Measurements from ENCODE around the gene HOXD3.

Gene HOXD3

GRCh38 chr2:176115883-176116813 lies 41.0 kb upstream of the HOXD3 start, which contains the start of gene HOXD10:
Gene HOXD10 (plus strand): TSS chr2:176116778. CDS start chr2:176116834, 56 bp downstream.
- DNase-seq (ENCODE audit: low spot score in 2 of 2), result no peak
- peaks cover 96% of the 10 kb centered on the region for H3K27me3 Mint-ChIP-seq
- peaks cover 22% of the 10 kb centered on the region for H3K36me3 Mint-ChIP-seq (ENCODE audit: insufficient read depth)
- no peaks in the 10 kb centered on the region for H3K9me3 Mint-ChIP-seq
- H3K27ac Mint-ChIP-seq (ENCODE audit: low read depth), result peak within 1 kb of the TSS; percentile 21
- no peak within 1 kb of the TSS for H3K4me3 Mint-ChIP-seq
- H3K4me1 Mint-ChIP-seq, result peaks cover 16% of the 10 kb centered on the region
- ATAC-seq (replicated peaks; ENCODE audit: extremely low read depth, poor library complexity, severe bottlenecking), result no peak

DNA sequence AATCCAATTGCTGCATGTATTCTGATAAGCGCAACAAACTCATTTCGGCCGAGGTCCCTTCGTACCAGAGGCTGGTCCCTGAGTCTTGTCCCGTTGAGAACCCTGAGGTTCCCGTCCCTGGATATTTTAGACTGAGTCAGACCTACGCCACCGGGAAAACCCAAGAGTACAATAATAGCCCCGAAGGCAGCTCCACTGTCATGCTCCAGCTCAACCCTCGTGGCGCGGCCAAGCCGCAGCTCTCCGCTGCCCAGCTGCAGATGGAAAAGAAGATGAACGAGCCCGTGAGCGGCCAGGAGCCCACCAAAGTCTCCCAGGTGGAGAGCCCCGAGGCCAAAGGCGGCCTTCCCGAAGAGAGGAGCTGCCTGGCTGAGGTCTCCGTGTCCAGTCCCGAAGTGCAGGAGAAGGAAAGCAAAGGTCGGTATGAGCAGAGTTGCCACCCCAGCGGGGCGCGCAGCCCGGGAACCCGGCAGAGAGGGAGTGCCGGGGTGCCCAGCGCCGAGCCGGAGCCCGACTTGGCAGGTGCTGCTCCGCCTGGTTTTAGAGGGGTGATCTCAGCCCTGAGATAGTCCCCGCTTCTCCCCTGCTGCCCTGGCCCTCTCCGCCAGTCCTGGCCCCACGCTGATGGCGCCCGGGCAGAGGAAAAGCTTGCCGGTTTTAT lies 39.8 kb upstream of the HOXD3 start:
- peak overlapping the region; percentile 21 for H3K27ac Mint-ChIP-seq (ENCODE audit: low read depth)
- peaks cover 89% of the 10 kb centered on the region for H3K27me3 Mint-ChIP-seq

DNA sequence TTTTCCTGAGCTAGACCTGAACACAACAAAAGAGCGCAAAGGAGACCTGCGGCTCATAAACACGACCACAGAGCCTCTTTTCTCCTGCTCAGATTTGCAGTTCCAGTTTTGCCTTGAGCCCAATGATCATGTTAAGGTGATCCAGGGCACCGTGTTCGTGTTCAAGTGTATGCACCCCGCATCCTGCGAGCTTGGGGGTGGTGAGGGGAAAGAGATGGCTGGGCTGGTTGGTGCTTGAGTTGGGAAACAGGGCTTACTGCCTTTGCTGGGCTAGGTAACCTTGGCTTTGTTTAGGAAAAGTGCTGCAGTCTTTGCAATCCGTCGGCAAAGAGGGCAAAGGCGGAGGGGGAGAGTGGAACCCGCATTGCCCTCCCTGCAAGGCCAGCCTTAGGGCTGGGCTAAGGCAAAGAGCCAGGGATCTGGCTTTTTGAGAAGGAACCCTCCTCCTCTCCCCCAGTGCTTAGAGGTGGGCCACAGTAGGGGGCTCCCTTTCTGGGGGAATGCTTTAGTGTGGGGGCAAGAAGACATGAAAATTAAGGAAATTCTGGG lies 39.2 kb upstream of the HOXD3 start:
- Mint-ChIP-seq H3K27me3 (peaks cover 83% of the 10 kb centered on the region), H3K27ac (ENCODE audit: low read depth) (no peak overlapping the region), H3K4me3 (no peak overlapping the region), H3K36me3 (ENCODE audit: insufficient read depth) (peaks cover 19% of the 10 kb centered on the region), H3K4me1 (peaks cover 16% of the 10 kb centered on the region), H3K9me3 (no peaks in the 10 kb centered on the region)
- DNase-seq (ENCODE audit: low spot score in 2 of 2) (no peak), ATAC-seq (replicated peaks; ENCODE audit: extremely low read depth, poor library complexity, severe bottlenecking) (no peak)

More for the DNA sequence above, 39.8 kb upstream of the HOXD3 start:
- DNase-seq (ENCODE audit: low spot score in 2 of 2) (no peak), ATAC-seq (replicated peaks; ENCODE audit: extremely low read depth, poor library complexity, severe bottlenecking) (no peak)
- H3K9me3 Mint-ChIP-seq, result no peaks in the 10 kb centered on the region
- peaks cover 16% of the 10 kb centered on the region for H3K4me1 Mint-ChIP-seq
- peaks cover 22% of the 10 kb centered on the region for H3K36me3 Mint-ChIP-seq (ENCODE audit: insufficient read depth)
- H3K4me3 Mint-ChIP-seq, result no peak overlapping the region

DNA sequence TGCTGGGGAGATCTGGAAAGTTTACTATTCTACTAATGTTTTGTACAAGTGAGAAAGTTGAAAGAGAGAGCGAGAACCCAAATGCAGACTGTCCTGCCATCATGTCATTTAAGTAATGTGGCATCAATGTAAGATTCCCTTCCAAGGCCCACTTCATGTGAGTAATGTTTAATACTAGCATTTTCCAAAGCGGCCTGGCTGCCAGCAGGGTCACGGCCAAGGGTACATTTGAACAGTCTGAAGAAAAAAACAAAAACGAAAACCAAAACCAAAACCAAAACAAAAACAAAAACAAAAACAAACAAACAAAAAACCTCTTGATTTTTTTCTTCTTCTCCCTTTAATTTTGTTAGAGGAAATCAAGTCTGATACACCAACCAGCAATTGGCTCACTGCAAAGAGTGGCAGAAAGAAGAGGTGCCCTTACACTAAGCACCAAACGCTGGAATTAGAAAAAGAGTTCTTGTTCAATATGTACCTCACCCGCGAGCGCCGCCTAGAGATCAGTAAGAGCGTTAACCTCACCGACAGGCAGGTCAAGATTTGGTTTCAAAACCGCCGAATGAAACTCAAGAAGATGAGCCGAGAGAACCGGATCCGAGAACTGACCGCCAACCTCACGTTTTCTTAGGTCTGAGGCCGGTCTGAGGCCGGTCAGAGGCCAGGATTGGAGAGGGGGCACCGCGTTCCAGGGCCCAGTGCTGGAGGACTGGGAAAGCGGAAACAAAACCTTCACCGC lies 38.3 kb upstream of the HOXD3 start:
- ATAC-seq (replicated peaks; ENCODE audit: extremely low read depth, poor library complexity, severe bottlenecking), result no peak
- H3K27ac Mint-ChIP-seq (ENCODE audit: low read depth), result no peak overlapping the region
- peaks cover 81% of the 10 kb centered on the region for H3K27me3 Mint-ChIP-seq

GRCh38 chr2:176120364-176121189 lies 36.5 kb upstream of the HOXD3 start:
- no peak for ATAC-seq (replicated peaks; ENCODE audit: extremely low read depth, poor library complexity, severe bottlenecking)
- peaks cover 24% of the 10 kb centered on the region for H3K36me3 Mint-ChIP-seq (ENCODE audit: insufficient read depth)
- H3K9me3 Mint-ChIP-seq, result no peaks in the 10 kb centered on the region
- H3K27me3 Mint-ChIP-seq, result peaks cover 85% of the 10 kb centered on the region
- peaks cover 16% of the 10 kb centered on the region for H3K4me1 Mint-ChIP-seq
- DNase-seq (ENCODE audit: low spot score in 2 of 2), result no peak
- H3K27ac Mint-ChIP-seq (ENCODE audit: low read depth), result no peak overlapping the region
- no peak overlapping the region for H3K4me3 Mint-ChIP-seq

More for the DNA sequence above, 38.3 kb upstream of the HOXD3 start:
- peak overlapping the region; percentile 36 for H3K4me3 Mint-ChIP-seq
- H3K4me1 Mint-ChIP-seq, result peaks cover 16% of the 10 kb centered on the region
- H3K36me3 Mint-ChIP-seq (ENCODE audit: insufficient read depth), result peaks cover 22% of the 10 kb centered on the region
- no peaks in the 10 kb centered on the region for H3K9me3 Mint-ChIP-seq
- no peak for DNase-seq (ENCODE audit: low spot score in 2 of 2)

- Mint-ChIP-seq H3K4me1 (peaks cover 16% of the 10 kb centered on the region), H3K4me3 (no peak overlapping the region), H3K27me3 (peaks cover 85% of the 10 kb centered on the region), H3K9me3 (no peaks in the 10 kb centered on the region), H3K36me3 (ENCODE audit: insufficient read depth) (peaks cover 23% of the 10 kb centered on the region), H3K27ac (ENCODE audit: low read depth) (no peak overlapping the region)
- DNase-seq (ENCODE audit: low spot score in 2 of 2) (no peak), ATAC-seq (replicated peaks; ENCODE audit: extremely low read depth, poor library complexity, severe bottlenecking) (no peak)
These were observed 35.7 kb upstream of the HOXD3 start for GRCh38 chr2:176121190-176122051.

GRCh38 chr2:176122052-176122682 lies 34.9 kb upstream of the HOXD3 start:
- peaks cover 85% of the 10 kb centered on the region for H3K27me3 Mint-ChIP-seq
- H3K36me3 Mint-ChIP-seq (ENCODE audit: insufficient read depth), result peaks cover 19% of the 10 kb centered on the region
- H3K27ac Mint-ChIP-seq (ENCODE audit: low read depth), result no peak overlapping the region
- no peak for DNase-seq (ENCODE audit: low spot score in 2 of 2)
- no peak overlapping the region for H3K4me3 Mint-ChIP-seq
- peaks cover 16% of the 10 kb centered on the region for H3K4me1 Mint-ChIP-seq
- no peaks in the 10 kb centered on the region for H3K9me3 Mint-ChIP-seq
- ATAC-seq (replicated peaks; ENCODE audit: extremely low read depth, poor library complexity, severe bottlenecking), result no peak

DNA sequence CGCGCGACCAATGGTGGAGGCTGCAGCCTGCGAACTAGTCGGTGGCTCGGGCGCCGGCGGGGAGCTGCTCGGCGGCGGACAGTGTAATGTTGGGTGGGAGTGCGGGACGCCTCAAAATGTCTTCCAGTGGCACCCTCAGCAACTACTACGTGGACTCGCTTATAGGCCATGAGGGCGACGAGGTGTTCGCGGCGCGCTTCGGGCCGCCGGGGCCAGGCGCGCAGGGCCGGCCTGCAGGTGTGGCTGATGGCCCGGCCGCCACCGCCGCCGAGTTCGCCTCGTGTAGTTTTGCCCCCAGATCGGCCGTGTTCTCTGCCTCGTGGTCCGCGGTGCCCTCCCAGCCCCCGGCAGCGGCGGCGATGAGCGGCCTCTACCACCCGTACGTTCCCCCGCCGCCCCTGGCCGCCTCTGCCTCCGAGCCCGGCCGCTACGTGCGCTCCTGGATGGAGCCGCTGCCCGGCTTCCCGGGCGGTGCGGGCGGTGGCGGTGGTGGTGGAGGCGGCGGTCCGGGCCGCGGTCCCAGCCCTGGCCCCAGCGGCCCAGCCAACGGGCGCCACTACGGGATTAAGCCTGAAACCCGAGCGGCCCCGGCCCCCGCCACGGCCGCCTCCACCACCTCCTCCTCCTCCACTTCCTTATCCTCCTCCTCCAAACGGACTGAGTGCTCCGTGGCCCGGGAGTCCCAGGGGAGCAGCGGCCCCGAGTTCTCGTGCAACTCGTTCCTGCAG lies 34.3 kb upstream of the HOXD3 start, which contains the start of gene HOXD9:
Gene HOXD9 (plus strand): TSS at position 37 of the 728 bp plus-strand sequence. CDS start 50 bp downstream, at position 87.
- ATAC-seq (replicated peaks; ENCODE audit: extremely low read depth, poor library complexity, severe bottlenecking), result no peak
- no peak within 1 kb of the TSS for H3K4me3 Mint-ChIP-seq

DNA sequence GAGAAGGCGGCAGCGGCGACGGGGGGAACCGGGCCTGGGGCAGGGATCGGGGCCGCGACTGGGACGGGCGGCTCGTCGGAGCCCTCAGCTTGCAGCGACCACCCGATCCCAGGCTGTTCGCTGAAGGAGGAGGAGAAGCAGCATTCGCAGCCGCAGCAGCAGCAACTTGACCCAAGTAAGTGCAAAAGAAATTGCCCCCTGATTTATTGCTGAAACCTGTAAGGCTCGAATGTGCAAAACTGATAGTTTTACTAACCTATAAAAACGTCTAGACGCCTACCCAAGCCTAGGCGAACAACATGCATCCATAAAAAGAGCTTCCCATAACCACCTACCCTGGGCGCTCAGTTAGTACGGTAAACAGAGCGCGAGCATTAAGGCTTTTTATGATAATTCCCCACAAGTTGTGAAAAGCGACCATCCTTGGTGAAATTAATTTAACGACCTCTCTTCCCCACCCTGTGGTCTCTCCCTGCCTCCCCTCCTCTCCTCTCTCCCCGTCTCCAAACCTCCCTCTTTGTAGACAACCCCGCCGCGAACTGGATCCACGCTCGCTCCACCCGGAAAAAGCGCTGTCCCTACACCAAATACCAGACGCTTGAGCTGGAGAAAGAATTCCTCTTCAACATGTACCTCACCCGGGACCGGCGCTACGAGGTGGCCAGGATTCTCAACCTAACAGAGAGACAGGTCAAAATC lies 33.5 kb upstream of the HOXD3 start:
- H3K4me1 Mint-ChIP-seq, result peaks cover 18% of the 10 kb centered on the region

More for the DNA sequence above, 34.3 kb upstream of the HOXD3 start, which contains the start of gene HOXD9:
- peaks cover 21% of the 10 kb centered on the region for H3K36me3 Mint-ChIP-seq (ENCODE audit: insufficient read depth)
- H3K27me3 Mint-ChIP-seq, result peaks cover 85% of the 10 kb centered on the region
- no peak within 1 kb of the TSS for H3K27ac Mint-ChIP-seq (ENCODE audit: low read depth)
- H3K4me1 Mint-ChIP-seq, result peaks cover 18% of the 10 kb centered on the region
- no peak for DNase-seq (ENCODE audit: low spot score in 2 of 2)
- no peaks in the 10 kb centered on the region for H3K9me3 Mint-ChIP-seq

More for the DNA sequence above, 33.5 kb upstream of the HOXD3 start:
- Mint-ChIP-seq H3K27me3 (peaks cover 85% of the 10 kb centered on the region), H3K27ac (ENCODE audit: low read depth) (no peak overlapping the region), H3K36me3 (ENCODE audit: insufficient read depth) (peaks cover 26% of the 10 kb centered on the region), H3K4me3 (no peak overlapping the region), H3K9me3 (no peaks in the 10 kb centered on the region)
- no peak for ATAC-seq (replicated peaks; ENCODE audit: extremely low read depth, poor library complexity, severe bottlenecking)
- no peak for DNase-seq (ENCODE audit: low spot score in 2 of 2)
